ENCODE measurements around the gene SMAD4.
"Not testable (repeated sequence)": the region's sequence is repeated elsewhere in the genome, so short reads cannot be mapped to it uniquely, and the experiment has no call there.

The SMAD4 gene

DNA sequence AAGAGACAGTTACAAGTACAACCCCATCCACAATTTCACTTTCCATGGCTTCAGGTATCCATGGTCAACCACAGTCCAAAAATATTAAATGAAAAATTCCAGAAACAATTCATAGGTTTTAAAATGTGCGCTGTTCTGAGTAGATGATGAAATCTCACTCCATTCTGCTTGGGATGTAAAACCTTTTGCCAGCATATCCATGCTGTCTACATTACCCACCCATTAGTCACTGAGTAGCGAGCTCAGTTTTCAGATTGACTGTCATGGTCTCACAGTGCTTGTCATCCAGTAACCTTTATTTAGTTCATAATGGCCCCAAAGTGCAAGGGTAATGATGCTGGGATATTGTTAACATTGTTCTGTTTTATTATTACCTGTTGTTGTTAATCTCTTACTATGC, 40.5 kb downstream of the SMAD4 start:
- DNase-seq, result no peak

DNA sequence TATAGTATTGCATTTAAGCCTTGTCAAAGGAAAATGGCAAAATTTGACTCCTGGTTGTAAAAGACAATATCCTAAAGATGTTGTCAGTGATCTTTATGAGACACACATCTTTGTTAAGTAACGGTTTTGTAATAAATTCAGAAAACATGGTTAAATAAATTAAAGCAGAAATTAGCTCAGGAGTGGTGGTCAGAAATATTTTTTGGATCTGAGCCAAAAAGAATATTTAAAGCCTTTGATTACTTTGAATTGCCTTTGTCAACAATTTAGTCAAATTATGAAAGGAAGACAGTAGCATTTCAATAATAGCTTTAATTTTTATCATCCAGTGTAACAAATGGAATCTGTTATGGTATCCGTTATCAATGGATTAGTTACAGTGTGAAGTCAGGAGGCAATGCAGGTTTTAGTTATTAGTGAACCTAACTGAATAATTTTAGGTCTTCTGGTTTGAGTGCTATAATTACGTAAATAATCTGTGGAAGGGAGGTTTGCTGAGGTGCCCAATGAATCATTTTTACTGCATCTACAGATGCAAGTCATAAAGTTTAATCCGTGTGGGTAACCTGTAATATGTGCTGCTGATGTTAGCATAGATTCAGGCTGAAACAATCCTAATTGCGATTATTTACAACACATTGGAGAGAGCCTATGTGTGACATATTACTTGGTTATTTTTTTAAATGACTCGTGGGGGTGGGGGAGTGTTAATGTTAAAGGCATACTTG, 42.7 kb downstream of the SMAD4 start:
- no peak for DNase-seq

DNA sequence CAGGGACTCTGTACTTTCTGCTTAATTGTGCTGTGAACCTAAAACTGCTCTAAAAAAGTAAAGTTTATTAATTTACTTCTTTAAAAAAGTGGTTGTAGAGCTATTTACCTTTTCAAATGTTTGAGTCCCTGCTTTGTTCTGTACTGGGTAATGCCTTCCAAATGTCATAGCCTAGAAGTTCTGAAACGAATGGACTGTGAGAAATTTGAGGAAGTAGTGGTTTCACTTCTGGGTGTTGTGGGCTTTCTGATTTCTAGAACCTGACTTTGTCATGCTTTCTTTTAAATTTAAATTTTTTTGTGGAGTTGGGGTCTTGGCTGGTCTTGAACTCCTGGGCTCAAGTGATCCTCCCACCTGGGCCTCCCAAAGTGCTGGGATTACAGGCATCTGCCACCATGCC, 44.6 kb downstream of the SMAD4 start:
- DNase-seq, result no peak

DNA sequence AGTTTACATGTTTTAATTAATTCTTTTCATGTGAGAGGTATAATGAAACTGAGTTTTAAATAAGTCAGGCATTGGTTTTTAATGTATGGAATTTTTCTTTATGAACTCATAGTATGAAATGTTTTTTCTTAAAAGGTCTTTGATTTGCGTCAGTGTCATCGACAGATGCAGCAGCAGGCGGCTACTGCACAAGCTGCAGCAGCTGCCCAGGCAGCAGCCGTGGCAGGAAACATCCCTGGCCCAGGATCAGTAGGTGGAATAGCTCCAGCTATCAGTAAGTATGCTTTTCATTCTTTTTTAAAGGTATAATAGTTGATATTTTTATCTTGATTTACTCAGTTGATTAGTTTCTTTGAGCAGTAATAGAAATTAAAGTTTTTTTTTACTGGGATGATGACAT, 46.5 kb downstream of the SMAD4 start:
- DNase-seq, result no peak

DNA sequence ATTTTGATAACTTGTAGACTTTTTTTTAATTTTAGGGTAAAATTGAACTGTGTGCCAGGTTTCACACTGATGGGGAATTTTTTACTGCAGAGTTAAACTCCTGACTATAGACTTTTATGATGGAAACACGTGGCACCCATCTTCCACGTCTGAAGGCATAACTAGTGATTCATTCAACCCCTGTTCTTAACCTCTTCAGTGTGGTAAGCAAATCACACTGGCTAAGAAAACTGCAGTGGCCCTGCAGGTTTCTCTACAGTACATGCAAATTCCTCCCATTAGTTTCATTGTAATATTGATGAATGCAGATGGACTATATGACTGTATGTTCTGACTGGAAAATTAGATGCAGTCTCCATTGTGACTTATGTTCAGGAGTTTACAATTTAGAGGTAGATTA, 47.2 kb downstream of the SMAD4 start:
- DNase-seq, result no peak

DNA sequence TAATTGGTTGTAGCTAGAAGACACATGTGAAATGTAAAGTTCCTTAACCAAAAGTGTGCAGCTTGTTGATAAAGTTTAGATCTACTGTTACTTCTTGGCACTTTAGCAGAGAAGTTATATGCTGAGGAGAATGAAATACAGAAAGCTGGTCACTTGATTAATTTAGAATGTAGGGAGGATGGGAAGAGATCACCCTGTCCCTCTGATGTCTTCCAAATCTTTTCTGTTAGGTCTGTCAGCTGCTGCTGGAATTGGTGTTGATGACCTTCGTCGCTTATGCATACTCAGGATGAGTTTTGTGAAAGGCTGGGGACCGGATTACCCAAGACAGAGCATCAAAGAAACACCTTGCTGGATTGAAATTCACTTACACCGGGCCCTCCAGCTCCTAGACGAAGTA, 48.0 kb downstream of the SMAD4 start:
- DNase-seq, result no peak

DNA sequence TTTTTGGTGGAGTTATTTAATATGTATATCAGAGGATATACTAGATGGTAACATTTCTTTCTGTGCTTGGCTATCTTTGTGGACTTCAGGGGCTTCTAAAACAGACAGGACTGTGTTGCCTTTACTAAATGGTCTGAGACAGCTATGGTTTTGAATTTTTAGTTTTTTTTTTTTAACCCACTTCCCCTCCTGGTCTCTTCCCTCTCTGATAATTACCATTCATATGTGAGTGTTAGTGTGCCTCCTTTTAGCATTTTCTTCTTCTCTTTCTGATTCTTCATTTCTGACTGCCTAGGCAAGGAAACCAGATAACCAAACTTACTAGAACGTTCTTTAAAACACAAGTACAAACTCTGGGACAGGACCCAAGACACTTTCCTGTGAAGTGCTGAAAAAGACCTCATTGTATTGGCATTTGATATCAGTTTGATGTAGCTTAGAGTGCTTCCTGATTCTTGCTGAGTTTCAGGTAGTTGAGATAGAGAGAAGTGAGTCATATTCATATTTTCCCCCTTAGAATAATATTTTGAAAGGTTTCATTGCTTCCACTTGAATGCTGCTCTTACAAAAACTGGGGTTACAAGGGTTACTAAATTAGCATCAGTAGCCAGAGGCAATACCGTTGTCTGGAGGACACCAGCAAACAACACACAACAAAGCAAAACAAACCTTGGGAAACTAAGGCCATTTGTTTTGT, 52.7 kb downstream of the SMAD4 start:
- no peak for DNase-seq

DNA sequence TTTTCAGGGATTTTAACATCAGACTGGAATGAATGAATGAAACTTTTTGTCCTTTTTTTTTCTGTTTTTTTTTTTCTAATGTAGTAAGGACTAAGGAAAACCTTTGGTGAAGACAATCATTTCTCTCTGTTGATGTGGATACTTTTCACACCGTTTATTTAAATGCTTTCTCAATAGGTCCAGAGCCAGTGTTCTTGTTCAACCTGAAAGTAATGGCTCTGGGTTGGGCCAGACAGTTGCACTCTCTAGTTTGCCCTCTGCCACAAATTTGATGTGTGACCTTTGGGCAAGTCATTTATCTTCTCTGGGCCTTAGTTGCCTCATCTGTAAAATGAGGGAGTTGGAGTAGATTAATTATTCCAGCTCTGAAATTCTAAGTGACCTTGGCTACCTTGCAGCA, 53.4 kb downstream of the SMAD4 start:
- no peak for DNase-seq

DNA sequence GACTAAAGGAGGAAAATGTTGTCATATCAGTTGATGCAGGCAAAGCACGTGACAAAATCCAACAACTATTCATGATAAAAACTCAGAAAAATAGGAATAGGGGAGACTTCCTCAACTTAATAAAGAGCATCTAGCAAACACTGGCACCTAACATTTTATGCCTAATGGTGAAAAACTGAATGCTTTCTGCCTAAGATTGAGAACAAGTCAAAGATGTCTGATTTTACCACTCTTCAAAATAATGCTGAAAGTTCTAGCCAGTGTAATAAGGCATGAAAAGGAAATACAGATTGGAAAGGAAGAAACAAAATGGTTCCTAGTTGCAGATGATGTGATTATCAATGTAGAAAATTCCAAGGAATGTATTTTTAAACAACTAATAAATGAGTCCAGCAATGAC, 58.4 kb downstream of the SMAD4 start:
- no peak for DNase-seq

DNA sequence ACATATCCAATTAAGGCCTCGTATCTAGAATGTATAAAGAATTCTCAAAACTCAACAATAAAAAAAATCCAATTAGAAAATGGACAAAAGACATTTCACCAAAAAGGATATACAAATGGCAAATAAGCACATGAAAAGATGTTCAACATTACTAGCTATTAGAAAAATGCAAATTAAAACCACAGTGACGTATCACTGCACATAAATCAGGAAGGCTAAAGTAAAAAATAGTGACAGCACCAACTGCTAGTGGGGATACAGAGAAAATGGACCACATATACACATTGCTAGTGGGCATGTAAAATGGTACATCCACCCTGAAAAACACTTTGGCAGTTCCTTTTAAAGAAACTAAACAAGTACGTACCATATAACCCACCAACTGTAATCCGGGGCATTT, 59.7 kb downstream of the SMAD4 start:
- DNase-seq, result no peak

DNA sequence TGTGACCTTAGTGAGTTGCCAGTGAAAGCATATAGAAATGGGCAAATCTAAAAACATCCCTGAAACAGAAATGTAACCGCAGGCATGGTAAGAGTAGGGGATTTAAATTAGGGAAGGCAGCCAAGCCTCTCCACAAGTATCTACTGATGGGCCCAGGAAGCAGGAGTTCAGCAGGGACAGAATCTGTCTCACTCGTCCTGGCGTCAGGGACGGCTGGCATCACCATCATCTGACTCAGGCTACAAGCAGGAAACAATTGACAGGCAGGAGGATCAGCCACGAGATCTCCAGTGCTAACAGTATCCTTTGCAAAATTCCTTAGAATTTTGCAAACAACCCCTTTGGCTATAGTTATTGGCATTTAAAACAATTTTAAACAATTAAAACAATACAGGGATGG, 61.3 kb downstream of the SMAD4 start:
- DNase-seq, result no peak

DNA sequence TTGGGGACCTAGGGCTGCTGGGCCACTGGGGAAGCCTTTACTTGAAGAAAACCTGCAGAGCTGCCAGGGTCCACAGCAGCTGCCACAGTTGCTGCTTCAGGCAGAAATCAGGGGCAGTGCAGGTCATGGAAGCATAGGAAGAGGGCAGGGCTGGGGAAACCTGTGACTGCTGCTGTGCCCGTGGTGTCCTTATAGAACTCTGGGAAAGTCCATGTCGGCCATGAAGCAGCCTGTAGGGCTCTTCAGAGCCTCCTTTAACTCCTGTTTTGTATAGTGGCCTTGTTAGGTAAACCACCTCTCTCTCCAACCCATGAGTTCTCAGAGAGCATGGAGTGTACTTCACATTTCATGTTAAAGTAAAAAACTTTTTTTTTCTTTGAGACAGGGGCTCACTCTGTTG, 62.1 kb downstream of the SMAD4 start:
- DNase-seq, result no peak

DNA sequence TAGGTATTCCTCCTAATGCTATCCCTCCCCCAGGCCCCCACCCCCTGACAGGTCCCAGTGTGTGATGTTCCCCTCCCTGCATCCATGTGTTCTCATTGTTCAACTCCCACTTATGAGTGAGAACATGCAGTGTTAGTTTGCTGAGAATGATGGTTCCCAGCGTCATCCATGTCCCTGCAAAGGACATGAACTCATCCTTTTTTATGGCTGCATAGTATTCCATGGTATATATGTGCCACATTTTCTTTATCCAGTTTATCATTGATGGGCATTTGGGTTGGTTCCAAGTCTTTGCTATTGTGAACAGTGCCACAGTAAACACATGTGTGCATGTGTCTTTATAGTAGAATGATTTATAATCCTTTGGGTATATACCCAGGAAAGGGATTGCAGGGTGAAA, 63.0 kb downstream of the SMAD4 start:
- DNase-seq, result not testable (repeated sequence)

DNA sequence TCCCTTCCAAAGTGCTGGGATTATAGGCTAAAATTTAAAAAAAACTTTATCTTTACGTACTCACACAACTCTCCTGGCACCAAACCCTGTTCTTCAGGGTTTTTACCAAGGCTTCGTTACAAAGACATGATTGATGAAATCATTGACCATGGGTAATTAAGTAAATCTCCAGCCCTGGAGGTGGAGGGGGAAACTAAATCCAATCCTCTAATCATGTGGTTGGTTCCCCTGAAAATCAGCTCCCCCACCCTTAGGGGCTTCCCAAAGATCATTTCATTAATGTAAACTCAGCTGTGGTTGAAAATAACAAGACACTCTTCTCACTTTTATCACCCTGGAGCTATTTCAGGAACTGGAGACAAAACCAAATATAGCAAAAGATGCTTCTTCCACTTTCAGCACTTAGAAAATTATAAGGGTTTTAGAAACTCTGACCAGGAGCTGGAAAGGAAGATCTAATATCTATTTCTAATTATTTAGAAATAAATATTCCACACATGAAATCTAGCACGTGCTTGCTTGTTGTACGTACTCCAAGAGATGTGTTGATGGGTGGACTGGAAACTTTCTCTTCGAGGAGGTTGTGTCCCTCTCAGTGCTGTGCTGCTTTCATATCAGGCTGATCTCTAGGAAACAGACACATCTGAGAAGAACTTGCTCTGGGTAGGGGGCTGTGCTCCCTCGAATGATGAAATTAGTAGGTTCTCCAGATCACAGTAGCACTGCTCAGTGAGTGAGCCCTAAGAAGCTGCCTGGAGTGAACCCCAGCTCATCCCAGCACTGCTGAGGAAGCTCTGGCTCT, 67.2 kb downstream of the SMAD4 start:
- DNase-seq, result no peak

DNA sequence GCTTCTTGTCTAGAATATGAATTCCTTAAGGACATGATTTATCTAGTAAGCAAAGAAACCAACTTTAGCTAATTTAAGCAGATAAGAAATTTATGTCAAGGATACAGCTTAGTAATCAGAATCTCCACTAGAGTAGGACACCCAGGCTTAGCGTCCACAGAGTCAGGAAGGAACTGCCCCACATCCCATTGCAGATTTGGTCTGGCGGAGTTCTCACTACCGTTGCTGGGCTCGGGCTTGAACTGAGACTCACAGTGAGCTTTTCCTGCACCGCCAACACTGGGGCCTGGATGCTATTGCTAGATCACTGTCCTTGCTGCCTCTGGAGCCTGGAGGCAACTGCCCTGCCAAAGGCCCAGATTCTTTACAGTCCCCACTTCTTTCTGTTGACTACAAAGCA, 68.1 kb downstream of the SMAD4 start:
- DNase-seq, result no peak

DNA sequence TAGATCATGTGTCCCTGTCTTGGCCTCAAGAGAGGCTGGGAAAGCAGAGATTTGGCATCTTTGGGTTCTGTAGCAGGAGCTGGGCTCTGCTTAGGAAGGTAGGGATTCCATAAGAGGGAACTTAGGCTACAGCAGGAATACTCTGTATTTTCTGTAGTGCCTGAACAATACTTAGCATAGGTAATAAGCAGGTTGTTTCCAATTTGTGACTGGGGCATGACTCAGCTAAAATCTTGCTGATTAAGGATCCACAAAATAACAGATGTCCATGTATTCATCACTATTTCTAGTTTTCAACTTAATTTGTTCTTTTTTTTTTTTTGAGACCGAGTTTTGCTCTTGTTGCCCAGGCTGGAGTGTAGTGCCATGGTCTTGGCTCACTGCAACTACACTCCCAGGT, 68.5 kb downstream of the SMAD4 start:
- DNase-seq, result no peak

DNA sequence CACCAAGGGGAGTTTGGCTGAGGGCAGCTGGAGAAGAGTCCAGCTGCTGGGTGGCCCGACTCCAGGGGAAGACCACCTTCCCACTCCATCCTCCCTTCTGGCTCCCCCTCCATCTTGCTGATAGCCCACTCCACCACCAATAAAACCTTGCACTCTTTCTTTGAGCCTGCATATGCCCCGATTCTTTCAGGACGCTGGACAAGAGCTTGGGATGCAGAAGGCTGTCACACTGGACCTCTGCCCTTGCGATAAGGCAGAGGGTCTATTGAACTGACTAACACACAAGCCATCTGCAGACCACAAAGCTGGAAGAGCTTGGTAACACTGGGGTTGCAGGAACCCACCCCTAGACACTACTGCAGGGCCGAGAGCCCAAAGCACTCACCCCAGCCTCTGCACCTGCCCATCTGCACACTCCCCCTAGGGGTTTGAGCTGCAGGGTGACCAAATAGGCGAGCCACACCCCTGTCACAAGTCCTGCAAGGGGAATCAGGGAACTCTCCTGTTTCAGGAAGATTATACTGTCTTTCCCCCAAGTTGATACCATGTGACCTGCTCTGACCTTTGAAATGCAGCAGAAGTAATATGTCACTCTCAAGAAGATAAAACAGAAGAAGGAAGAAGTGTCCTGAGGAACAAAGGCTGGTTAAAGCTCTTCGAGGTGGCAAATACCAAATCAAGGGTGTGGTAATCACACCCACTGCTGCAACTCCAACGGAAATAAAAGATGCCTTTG, 70.5 kb downstream of the SMAD4 start:
- DNase-seq, result no peak

DNA sequence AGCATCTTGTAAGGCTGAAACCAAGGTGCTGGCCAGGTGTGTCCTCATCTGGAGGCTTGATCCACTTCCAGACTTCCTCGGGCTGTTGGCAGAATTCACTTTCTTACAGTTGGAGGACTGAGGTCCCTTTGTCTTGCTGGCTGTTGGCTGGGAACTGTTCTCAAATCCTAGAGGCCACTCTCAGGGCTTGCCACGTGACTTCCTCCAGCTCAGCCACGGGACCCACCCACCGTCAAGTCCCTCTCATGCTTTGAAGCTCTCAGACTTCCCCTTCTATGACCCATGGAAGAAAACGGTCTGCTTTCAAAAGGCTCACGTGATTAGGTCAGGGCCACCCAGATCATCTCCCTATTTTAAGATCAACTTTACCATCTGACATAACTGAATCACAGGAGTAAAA, 77.1 kb downstream of the SMAD4 start:
- DNase-seq, result no peak

DNA sequence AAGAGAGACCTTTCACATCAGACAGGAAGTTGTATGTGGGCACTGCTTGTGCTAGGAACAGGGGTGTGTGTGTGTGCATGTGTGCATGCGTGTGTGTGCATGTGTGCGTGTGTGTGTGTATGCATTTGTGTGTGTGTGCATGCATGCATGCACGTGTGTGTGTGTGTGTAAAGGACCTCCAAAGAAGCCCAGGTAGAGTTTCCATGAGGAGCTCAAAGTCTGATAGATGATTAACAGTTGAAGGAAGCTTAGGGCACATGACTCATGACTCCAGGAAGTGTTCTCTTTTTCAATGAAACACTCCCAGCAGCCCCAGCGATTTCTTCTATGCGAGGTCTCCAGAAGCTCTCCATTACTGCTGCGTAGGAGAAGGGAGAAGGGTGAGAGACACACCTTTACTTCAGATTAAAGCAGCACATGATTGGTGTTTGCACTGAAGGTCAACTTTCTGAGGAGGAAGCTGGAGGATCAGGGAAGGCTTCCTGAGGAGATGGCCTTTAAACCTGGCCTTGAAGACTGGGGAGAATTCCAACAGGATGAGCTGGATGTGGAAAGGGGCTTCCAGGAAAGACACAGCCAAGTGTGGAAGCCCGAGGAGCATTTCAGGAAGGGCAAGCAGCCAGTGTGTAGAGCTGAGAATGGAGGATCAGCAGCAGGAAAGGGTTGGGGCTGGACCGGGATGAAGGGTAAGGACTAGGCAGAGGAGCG, 77.7 kb downstream of the SMAD4 start:
- DNase-seq, result no peak

DNA sequence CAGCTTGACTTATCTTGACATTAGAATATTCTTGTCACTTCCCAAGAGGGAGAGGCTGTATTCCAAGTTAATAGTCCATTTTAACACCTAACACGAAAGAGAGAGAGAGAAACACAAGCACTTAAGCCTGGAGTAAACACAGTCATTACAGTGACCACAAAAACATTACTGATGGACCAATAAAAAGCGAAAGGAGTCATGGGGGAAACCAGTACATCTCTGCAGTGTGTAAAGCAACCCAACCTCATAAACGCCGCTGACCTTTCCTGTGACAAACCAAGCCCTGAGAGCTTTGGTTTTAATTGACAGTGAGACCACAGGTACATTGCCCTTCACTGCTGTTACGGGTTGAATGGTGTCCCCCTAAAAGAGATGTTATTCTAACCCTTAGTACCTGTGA, 78.3 kb downstream of the SMAD4 start:
- DNase-seq, result no peak

DNA sequence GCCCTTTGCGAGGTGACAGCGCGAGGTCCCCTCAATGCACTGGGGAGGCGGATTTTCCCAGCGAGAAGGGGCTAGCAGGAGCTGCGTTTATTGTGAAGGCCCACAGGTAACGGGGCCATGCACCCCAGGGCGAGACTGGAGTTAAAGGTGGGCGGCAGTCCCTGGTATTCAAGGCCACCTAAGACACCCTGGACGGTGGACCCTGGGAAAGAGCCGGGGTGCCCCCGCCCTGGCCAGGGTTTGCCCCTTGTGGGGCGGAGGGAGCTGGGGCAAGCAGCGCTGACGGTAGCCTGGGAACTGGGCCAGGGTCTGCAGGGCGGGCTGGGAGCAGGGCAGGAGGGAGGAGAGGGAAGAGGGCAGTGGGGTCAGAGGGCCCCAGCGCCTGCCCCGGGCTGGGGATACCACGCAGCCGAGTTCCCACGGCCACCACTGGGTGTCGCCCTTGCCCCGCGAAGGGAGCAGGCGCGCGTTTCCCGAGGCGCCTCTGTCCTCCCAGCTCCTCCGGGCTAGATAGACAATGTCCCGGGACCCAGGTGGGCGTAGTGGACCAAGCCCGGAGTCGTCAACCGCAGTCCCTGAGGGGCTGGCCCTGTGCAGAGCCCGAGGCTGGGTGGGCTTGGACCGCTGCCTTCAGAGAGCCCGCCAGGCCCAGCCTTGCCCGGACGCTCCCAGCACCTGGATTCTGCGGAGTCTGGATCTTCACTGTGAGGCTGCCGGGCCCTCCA, 80.2 kb downstream of the SMAD4 start:
- no peak for DNase-seq
